ENCODE measurements around the gene SUB1.

DNA sequence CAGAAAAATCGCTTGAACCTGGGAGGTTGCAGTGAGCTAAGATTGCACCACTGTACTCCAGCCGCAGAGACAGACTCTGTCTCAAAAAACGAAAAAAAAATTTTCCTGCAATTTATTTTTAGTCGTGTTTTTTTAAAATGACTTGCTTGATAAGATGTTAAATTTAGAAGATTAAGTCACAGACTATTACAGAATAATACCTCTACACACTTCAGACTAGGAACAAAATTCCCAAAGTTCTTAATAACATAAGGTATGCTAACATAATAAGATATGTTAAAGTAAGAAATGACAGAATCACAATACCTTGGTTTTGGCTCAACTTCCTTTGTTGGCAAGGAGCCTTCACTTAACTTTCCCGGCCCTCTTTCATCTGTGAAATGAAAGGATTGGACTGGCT lies 66.3 kb downstream of the SUB1 start:
- TF ChIP-seq, protein P1, sequence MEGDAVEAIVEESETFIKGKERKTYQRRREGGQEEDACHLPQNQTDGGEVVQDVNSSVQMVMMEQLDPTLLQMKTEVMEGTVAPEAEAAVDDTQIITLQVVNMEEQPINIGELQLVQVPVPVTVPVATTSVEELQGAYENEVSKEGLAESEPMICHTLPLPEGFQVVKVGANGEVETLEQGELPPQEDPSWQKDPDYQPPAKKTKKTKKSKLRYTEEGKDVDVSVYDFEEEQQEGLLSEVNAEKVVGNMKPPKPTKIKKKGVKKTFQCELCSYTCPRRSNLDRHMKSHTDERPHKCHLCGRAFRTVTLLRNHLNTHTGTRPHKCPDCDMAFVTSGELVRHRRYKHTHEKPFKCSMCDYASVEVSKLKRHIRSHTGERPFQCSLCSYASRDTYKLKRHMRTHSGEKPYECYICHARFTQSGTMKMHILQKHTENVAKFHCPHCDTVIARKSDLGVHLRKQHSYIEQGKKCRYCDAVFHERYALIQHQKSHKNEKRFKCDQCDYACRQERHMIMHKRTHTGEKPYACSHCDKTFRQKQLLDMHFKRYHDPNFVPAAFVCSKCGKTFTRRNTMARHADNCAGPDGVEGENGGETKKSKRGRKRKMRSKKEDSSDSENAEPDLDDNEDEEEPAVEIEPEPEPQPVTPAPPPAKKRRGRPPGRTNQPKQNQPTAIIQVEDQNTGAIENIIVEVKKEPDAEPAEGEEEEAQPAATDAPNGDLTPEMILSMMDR (IDR thresholded peaks at IDR 0.05) = no peak
- no peak for TF ChIP-seq POLR2A (IDR thresholded peaks at IDR 0.05)
